B cell (primary cell): ENCODE measurements around the gene SPAM1. TPM values are rescaled to one million over a fixed set of nuclear protein-coding genes. Genes with fewer than 3 reads are reported as not detected.

Experiments used
- ATAC-seq: fragments of 200-7000 bp; cut with Tn5 transposase; one replicate; pipeline ENCODE4 v1.10.0; 2021; ENCODE audit warnings: low read depth, mild to moderate bottlenecking, moderate number of reproducible peaks, moderate library complexity
- CTCF ChIA-PET: fragments of 350-600 bp; sonication (Branson Sonifier 250); formaldehyde crosslinking; loops from one replicate; lab custom pipeline; 2021; ENCODE audit warnings: antibody characterized with exemption, inconsistent platforms; lab: Charles Lee
- POLR2A ChIA-PET: fragments of 350-600 bp; sonication (Branson Sonifier 250); formaldehyde crosslinking; loops from one replicate; lab custom pipeline; 2021; ENCODE audit warnings: antibody characterized with exemption; lab: Charles Lee
- DNase-seq: peaks from one replicate; pipeline ENCODE4 v3.0.0; 2013
- H2AFZ ChIP-seq: 2 replicates; pipeline ENCODE4 v1.6.1; 2012; ENCODE audit warnings: mild to moderate bottlenecking, low read depth, low read length; ENCODE audit not compliant: insufficient read depth, poor library complexity, severe bottlenecking
- H3K27ac ChIP-seq, 2 donors: 1 replicate in 1 of 2; 2 replicates in 1 of 2; pipeline ENCODE4 v1.5.1; 2012 to 2013; ENCODE audit warnings: low read length in 2 of 2, mild to moderate bottlenecking in 2 of 2, moderate library complexity in 1 of 2
- H3K27me3 ChIP-seq, 4 experiments: fragments of 200-600 bp in 1 of 4; sonication (generic) in 1 of 4; replicated peaks in 1 of 4; 1 replicate in 2 of 4; 2 replicates in 2 of 4; pipeline versions ENCODE4 v1.6.1 to v1.7.0; 2013 to 2016; ENCODE audit warnings: low read length in 3 of 4, mild to moderate bottlenecking in 2 of 4, mixed read lengths in 1 of 4, moderate library complexity in 1 of 4; ENCODE audit not compliant: insufficient read depth in 4 of 4, control insufficient read depth in 3 of 4; ENCODE audit errors: control extremely low read depth in 1 of 4
- H3K36me3 ChIP-seq, 2 experiments: replicated peaks in 1 of 2; 1 replicate in 1 of 2; 2 replicates in 1 of 2; pipeline versions ENCODE4 v1.6.1 to v1.7.1; 2013; ENCODE audit warnings: low read length in 1 of 2; ENCODE audit not compliant: insufficient read depth in 2 of 2, control insufficient read depth in 1 of 2; ENCODE audit errors: control extremely low read depth in 1 of 2, extremely low read depth in 1 of 2
- H3K4me1 ChIP-seq, 2 donors: fragments of 200-600 bp in 1 of 2; sonication (generic) in 1 of 2; 1 replicate in 1 of 2; 2 replicates in 1 of 2; pipeline versions ENCODE4 v1.5.1 to v1.6.1; 2013 to 2017; ENCODE audit warnings: low read length in 2 of 2; ENCODE audit not compliant: control insufficient read depth in 2 of 2, insufficient read depth in 2 of 2
- H3K4me2 ChIP-seq: replicated peaks from 2 replicates; pipeline ENCODE3; 2012; ENCODE audit warnings: mild to moderate bottlenecking, low read depth, low read length; ENCODE audit not compliant: poor library complexity, severe bottlenecking
- H3K4me3 ChIP-seq, 5 experiments: fragments of 200-600 bp in 1 of 5; sonication (generic) in 1 of 5; 1 replicate in 3 of 5; 2 replicates in 2 of 5; pipeline versions ENCODE4 v1.5.1 to v1.7.0; 2011 to 2016; ENCODE audit warnings: low read length in 4 of 5, mild to moderate bottlenecking in 4 of 5, low read depth in 2 of 5, control low read depth in 1 of 5, moderate library complexity in 1 of 5; ENCODE audit not compliant: insufficient read depth in 1 of 5; ENCODE audit errors: control extremely low read depth in 1 of 5, extremely low read depth in 1 of 5
- H3K79me2 ChIP-seq: fragments of 200-600 bp; sonication (generic); one replicate; pipeline ENCODE4 v1.6.0; 2016; ENCODE audit warnings: low read length; ENCODE audit not compliant: control insufficient read depth, insufficient read depth
- H3K9ac ChIP-seq: fragments of 200-600 bp; sonication (generic); 2 replicates; pipeline ENCODE4 v1.6.1; 2017; ENCODE audit warnings: mild to moderate bottlenecking, low read length, moderate library complexity
- H3K9me3 ChIP-seq, 3 donors: one replicate each; pipeline versions ENCODE4 v1.6.1 to v1.7.1; 2013; ENCODE audit warnings: low read length in 2 of 3; ENCODE audit not compliant: control insufficient read depth in 2 of 3, insufficient read depth in 1 of 3; ENCODE audit errors: control extremely low read depth in 1 of 3
- H4K20me1 ChIP-seq: 2 replicates; pipeline ENCODE4 v1.6.0; 2012; ENCODE audit warnings: mild to moderate bottlenecking, low read length; ENCODE audit not compliant: insufficient read depth, control insufficient read depth, poor library complexity, severe bottlenecking
- H3K27ac Mint-ChIP-seq: one replicate; pipeline ENCODE4 v1.8.0; 2021; ENCODE audit warnings: mixed read lengths
- H3K27me3 Mint-ChIP-seq: one replicate; pipeline ENCODE4 v1.8.0; 2021; ENCODE audit warnings: mixed read lengths
- H3K4me1 Mint-ChIP-seq: one replicate; pipeline ENCODE4 v1.8.0; 2021; ENCODE audit warnings: mixed read lengths
- H3K4me3 Mint-ChIP-seq: one replicate; pipeline ENCODE4 v1.8.0; 2021; ENCODE audit warnings: mixed read lengths
- H3K9me3 Mint-ChIP-seq: one replicate; pipeline ENCODE4 v1.8.0; 2022; ENCODE audit warnings: mixed read lengths; ENCODE audit not compliant: insufficient read depth
- EZH2 ChIP-seq: IDR thresholded peaks from 2 replicates; pipeline ENCODE4 v1.6.1; 2012; ENCODE audit warnings: borderline replicate concordance, low read depth, mild to moderate bottlenecking, moderate library complexity, low read length; ENCODE audit not compliant: insufficient read depth, poor library complexity, severe bottlenecking
- WGBS: methylation state at CpG from one replicate; pipeline ENCODE4 v1.1.5; 2013; ENCODE audit warnings: missing lambda C conversion rate; ENCODE audit not compliant: insufficient coverage; 5-methylcytosine and 5-hydroxymethylcytosine counted together
- intact Hi-C: fragments of 100-400 bp; cut with micrococcal nuclease; formaldehyde crosslinking; loops from one replicate; pipeline ENCODE4 v1.10.0; 2022
- polyA plus RNA-seq: library from polyadenylated mRNA; depleted of rRNA; stranded (reverse); fragments of >200 nt; gene quantifications from 2 replicates; pipeline ENCODE4 v1.2.3, GENCODE V29; 2012
- total RNA-seq, 2 donors: library from RNA; stranded (reverse); fragments of 120-200 nt in 1 of 2; gene quantifications; 1 replicate in 1 of 2; 2 replicates in 1 of 2; pipeline versions ENCODE4 v1.2.3 to v1.2.4, GENCODE V29; 2013 to 2022
- TF ChIP-seq, protein P1 (sequence below): fragments of 200-600 bp; IDR thresholded peaks from one replicate; pipeline ENCODE4 v1.8.0; 2022; ENCODE audit warnings: antibody characterized with exemption, mild to moderate bottlenecking

SPAM1 gene
- total and polyA plus RNA-seq, 2 donors (not counting 1 experiment from before 2014, with no cell fraction given): 0.04 TPM; not detected in 1

DNA sequence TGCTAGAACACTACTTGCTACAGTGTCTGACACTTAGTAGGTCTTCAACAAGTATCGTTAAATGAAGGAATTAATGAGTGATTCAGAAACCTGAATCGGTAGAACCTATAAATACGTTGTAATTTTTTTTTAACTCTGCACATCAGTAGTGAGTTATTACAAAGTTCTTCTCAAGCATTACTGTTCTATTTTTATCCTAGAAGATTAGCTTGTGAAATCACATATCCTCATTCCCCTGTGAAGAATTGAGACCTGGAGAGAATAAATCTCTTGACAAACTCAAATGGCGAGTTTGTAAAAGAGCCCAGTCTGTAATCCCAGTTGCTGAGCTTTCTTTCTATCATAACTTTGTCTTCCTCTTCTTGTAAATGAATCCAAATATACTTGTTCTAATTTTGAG lies 45.4 kb upstream of the SPAM1 start:
- POLR2A ChIA-PET: no interaction called here
- CTCF ChIA-PET: interaction anchor here (0.8 to 1.1 kb wide), 2 partner anchors 9 to 386 kb away, joined by 3 to 4 read pairs; no protein-coding TSS in a partner anchor

DNA sequence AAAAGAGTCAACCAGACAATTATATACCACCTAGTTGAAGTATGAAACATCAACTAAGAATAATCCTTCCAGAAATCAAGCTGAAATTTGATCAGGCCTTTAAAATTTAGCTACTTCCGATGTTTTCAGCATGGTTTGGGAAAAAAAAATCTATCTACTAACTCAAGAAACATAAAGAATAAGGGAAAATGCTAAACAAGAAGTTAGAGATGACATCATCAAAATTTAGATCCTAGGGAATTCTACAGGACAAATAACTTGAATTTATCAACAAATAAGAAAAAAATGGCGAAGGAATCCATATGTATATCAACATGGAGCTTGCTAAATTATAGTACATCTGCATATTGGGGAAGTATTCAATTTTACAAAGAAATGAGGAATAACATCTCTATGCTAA lies 43.7 kb upstream of the SPAM1 start:
- WGBS: no CpG with 5 or more reads among the region's 2 CpGs
- no peaks in the 10 kb centered on the region for H3K9me3 ChIP-seq
- H3K27ac Mint-ChIP-seq: no peak overlapping the region
- H3K9ac ChIP-seq: no peak overlapping the region
- ATAC-seq: no peak
- H3K9me3 Mint-ChIP-seq: no peaks in the 10 kb centered on the region
- H3K4me1 Mint-ChIP-seq: no peaks in the 10 kb centered on the region
- no peaks in the 10 kb centered on the region for H4K20me1 ChIP-seq
- intact Hi-C loops: no loop called here
- POLR2A ChIA-PET: no interaction called here
- H3K4me2 ChIP-seq: no peak overlapping the region
- no peak overlapping the region for H3K4me3 Mint-ChIP-seq
- no peaks in the 10 kb centered on the region for H3K4me1 ChIP-seq
- H3K4me3 ChIP-seq: no peak overlapping the region
- H3K27me3 Mint-ChIP-seq: peaks cover 4% of the 10 kb centered on the region
- no peaks in the 10 kb centered on the region for H3K27me3 ChIP-seq
- H3K27ac ChIP-seq: no peak overlapping the region
- CTCF ChIA-PET: interaction anchor here (1.2 kb wide), 1 partner anchor 9 kb away, joined by 4 read pairs; no protein-coding TSS in a partner anchor
- no peak overlapping the region for H2AFZ ChIP-seq
- DNase-seq: no peak
- no peaks in the 10 kb centered on the region for H3K79me2 ChIP-seq
- TF ChIP-seq, protein P1, sequence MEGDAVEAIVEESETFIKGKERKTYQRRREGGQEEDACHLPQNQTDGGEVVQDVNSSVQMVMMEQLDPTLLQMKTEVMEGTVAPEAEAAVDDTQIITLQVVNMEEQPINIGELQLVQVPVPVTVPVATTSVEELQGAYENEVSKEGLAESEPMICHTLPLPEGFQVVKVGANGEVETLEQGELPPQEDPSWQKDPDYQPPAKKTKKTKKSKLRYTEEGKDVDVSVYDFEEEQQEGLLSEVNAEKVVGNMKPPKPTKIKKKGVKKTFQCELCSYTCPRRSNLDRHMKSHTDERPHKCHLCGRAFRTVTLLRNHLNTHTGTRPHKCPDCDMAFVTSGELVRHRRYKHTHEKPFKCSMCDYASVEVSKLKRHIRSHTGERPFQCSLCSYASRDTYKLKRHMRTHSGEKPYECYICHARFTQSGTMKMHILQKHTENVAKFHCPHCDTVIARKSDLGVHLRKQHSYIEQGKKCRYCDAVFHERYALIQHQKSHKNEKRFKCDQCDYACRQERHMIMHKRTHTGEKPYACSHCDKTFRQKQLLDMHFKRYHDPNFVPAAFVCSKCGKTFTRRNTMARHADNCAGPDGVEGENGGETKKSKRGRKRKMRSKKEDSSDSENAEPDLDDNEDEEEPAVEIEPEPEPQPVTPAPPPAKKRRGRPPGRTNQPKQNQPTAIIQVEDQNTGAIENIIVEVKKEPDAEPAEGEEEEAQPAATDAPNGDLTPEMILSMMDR: no peak
- no peak for TF ChIP-seq EZH2
- no peaks in the 10 kb centered on the region for H3K36me3 ChIP-seq

More for the DNA sequence above, 45.4 kb upstream of the SPAM1 start:
- Histone ChIP-seq H2AFZ (no peak overlapping the region), H3K4me1 (no peaks in the 10 kb centered on the region), H3K9me3 (no peaks in the 10 kb centered on the region), H4K20me1 (no peaks in the 10 kb centered on the region), H3K27me3 (no peaks in the 10 kb centered on the region), H3K4me3 (no peak overlapping the region), H3K27ac (no peak overlapping the region), H3K79me2 (no peaks in the 10 kb centered on the region), H3K9ac (no peak overlapping the region), H3K4me2 (no peak overlapping the region), H3K36me3 (no peaks in the 10 kb centered on the region)
- Mint-ChIP-seq H3K4me1 (no peaks in the 10 kb centered on the region), H3K4me3 (no peak overlapping the region), H3K27me3 (peaks cover 4% of the 10 kb centered on the region), H3K9me3 (no peaks in the 10 kb centered on the region), H3K27ac (no peak overlapping the region)
- intact Hi-C loops: no loop called here
- no CpG with 5 or more reads among the region's 4 CpGs for WGBS
- ATAC-seq (no peak), DNase-seq (no peak)
- TF ChIP-seq, protein P1: no peak
- no peak for TF ChIP-seq EZH2
